ENCODE data around the gene ABLIM3. TPM values are rescaled to one million over a fixed set of nuclear protein-coding genes. Genes with fewer than 3 reads are reported as not detected.

The ABLIM3 gene
- total and polyA plus RNA-seq, 9 of the 15 experiments (the other 6 are each of a cell fraction or from before 2014, with no cell fraction given) = 0.03 to 0.38 (median 0.11) TPM

DNA sequence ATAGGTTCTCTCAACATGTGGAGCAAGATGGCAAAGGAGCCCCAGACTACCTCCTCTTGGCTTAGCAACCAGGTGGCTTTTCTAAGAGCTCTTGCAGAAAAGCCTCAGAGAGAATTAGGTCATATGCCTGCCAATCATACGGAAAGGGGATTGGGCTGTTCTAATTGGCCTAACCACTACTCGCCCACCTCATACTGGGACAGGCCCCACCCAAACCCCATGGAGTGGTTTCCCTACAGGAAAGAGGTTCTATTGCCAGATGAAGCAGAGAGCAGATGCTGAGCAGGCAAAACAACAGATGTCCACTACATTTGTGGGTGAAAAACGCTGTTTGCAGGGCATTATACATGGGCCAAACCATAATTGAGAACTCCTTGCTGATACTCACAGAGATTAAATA is 29.0 kb downstream of the ABLIM3 start:
- H3K4me2 ChIP-seq (ENCODE audit: insufficient read depth, low read length) = no peak overlapping the region
- no peaks in the 10 kb centered on the region for H3K36me3 ChIP-seq (ENCODE audit: control insufficient read depth, insufficient read depth, low read length)
- ChIA-PET CTCF (ENCODE audit: low intra/inter-chr PET ratio) (no interaction called here), POLR2A (interaction anchor here (1.0 kb wide), 1 partner anchor 9 kb away, joined by 3 read pairs; no protein-coding TSS in a partner anchor)
- H3K4me1 ChIP-seq (replicated peaks in 1 of 2; ENCODE audit: control insufficient read depth in 2 of 2, insufficient read depth in 2 of 2, low read length in 2 of 2) = no peaks in the 10 kb centered on the region
- DNase-seq (ENCODE audit: extremely low read depth in 1 of 4, low spot score in 3 of 4) (no peak), ATAC-seq (no peak), FAIRE-seq (no peak)
- no peaks in the 10 kb centered on the region for H3K9me3 ChIP-seq (replicated peaks; ENCODE audit: control insufficient read depth, insufficient read depth, low read depth, low read length)
- H3K4me3 ChIP-seq = no peak overlapping the region
- no peaks in the 10 kb centered on the region for H3K79me2 ChIP-seq (ENCODE audit: control insufficient read depth, insufficient read depth, low read length)
- peaks cover 4 to 26% of the 10 kb centered on the region in 2 experiments for H3K27me3 ChIP-seq (ENCODE audit: control insufficient read depth in 2 of 2, insufficient read depth in 2 of 2, low read length in 2 of 2)
- no peak overlapping the region for H2AFZ ChIP-seq (ENCODE audit: low read depth, low read length)
- no TSS peak for BruUV-seq (replicated peaks)
- H3K9ac ChIP-seq (ENCODE audit: insufficient read depth in 1 of 2, low read depth in 2 of 2, low read length in 2 of 2) = no peak overlapping the region
- H4K20me1 ChIP-seq (replicated peaks; ENCODE audit: control insufficient read depth, insufficient read depth, low read length) = no peaks in the 10 kb centered on the region
- no peak overlapping the region for H3K27ac ChIP-seq (ENCODE audit: extremely low read depth, low read depth, low read length)
- TF ChIP-seq SMAD2 (IDR thresholded peaks at IDR 0.05; ENCODE audit: low read depth, low read length) = no peak
- TF ChIP-seq, protein P1, sequence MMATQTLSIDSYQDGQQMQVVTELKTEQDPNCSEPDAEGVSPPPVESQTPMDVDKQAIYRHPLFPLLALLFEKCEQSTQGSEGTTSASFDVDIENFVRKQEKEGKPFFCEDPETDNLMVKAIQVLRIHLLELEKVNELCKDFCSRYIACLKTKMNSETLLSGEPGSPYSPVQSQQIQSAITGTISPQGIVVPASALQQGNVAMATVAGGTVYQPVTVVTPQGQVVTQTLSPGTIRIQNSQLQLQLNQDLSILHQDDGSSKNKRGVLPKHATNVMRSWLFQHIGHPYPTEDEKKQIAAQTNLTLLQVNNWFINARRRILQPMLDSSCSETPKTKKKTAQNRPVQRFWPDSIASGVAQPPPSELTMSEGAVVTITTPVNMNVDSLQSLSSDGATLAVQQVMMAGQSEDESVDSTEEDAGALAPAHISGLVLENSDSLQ (IDR thresholded peaks at IDR 0.05) = peak; percentile 81
- intact Hi-C loops (cut with micrococcal nuclease) = no loop called here
- no peaks in the 10 kb centered on the region for H3K9me1 ChIP-seq (ENCODE audit: control insufficient read depth, insufficient read depth, low read length)
- in situ Hi-C loops (cut with MboI) = no loop called here
- WGBS (ENCODE audit: insufficient coverage, low coverage, missing lambda C conversion rate) = 0% methylated on average over 3 of the region's 3 CpGs

DNA sequence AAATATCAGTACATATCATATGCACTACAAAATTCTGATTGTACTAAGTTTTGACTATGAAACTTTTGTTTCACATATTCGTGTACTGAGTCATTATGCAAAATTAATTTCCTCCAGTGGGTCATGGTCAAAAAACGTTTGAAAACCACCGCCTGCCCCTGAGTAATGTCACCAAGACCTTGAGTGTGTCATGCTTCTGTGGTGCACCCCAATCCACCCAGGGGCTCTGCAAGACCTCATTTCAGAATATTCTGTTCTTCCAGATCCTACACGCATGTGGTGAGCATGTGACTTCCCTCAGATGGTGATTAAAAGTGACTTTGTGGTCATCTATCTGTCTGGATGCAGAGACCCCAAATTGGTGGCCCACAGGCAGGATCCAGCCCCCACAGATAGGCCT is 31.0 kb downstream of the ABLIM3 start:
- Histone ChIP-seq H3K9me3 (replicated peaks; ENCODE audit: control insufficient read depth, insufficient read depth, low read depth, low read length) (no peaks in the 10 kb centered on the region), H3K79me2 (ENCODE audit: control insufficient read depth, insufficient read depth, low read length) (no peaks in the 10 kb centered on the region)
- in situ Hi-C loops (cut with MboI) = no loop called here

More for the DNA sequence above, 31.0 kb downstream of the ABLIM3 start:
- ATAC-seq (no peak), FAIRE-seq (no peak), DNase-seq (ENCODE audit: extremely low read depth in 1 of 4, low spot score in 3 of 4) (no peak)
- H3K36me3 ChIP-seq (ENCODE audit: control insufficient read depth, insufficient read depth, low read length) = no peaks in the 10 kb centered on the region
- 9% methylated on average over 4 of the region's 4 CpGs for WGBS (ENCODE audit: insufficient coverage, low coverage, missing lambda C conversion rate)
- ChIA-PET CTCF (ENCODE audit: low intra/inter-chr PET ratio) (no interaction called here), POLR2A (no interaction called here)
- no peaks in the 10 kb centered on the region for H3K4me1 ChIP-seq (replicated peaks in 1 of 2; ENCODE audit: control insufficient read depth in 2 of 2, insufficient read depth in 2 of 2, low read length in 2 of 2)
- H4K20me1 ChIP-seq (replicated peaks; ENCODE audit: control insufficient read depth, insufficient read depth, low read length) = no peaks in the 10 kb centered on the region
- H3K9me1 ChIP-seq (ENCODE audit: control insufficient read depth, insufficient read depth, low read length) = no peaks in the 10 kb centered on the region
- H3K4me2 ChIP-seq (ENCODE audit: insufficient read depth, low read length) = no peak overlapping the region
- H3K27me3 ChIP-seq (ENCODE audit: control insufficient read depth in 2 of 2, insufficient read depth in 2 of 2, low read length in 2 of 2) = peaks cover 4 to 36% of the 10 kb centered on the region in 2 experiments; a peak in 4 of 5 replicates
- intact Hi-C loops (cut with micrococcal nuclease) = no loop called here
- H3K9ac ChIP-seq (ENCODE audit: insufficient read depth in 1 of 2, low read depth in 2 of 2, low read length in 2 of 2) = no peak overlapping the region
- TF ChIP-seq ZNF324 (CRISPR knock-in tag; IDR thresholded peaks at IDR 0.05) (no peak), HMG20B (CRISPR knock-in tag; IDR thresholded peaks at IDR 0.05) (no peak), KLF13 (tag; IDR thresholded peaks at IDR 0.05; ENCODE audit: borderline replicate concordance, low read depth) (no peak), GATA2 (CRISPR knock-in tag; IDR thresholded peaks at IDR 0.05) (no peak), MCM5 (IDR thresholded peaks at IDR 0.05; ENCODE audit: low read depth) (no peak), CHCHD3 (CRISPR knock-in tag; IDR thresholded peaks at IDR 0.05) (no peak)
- TF ChIP-seq, protein P2, sequence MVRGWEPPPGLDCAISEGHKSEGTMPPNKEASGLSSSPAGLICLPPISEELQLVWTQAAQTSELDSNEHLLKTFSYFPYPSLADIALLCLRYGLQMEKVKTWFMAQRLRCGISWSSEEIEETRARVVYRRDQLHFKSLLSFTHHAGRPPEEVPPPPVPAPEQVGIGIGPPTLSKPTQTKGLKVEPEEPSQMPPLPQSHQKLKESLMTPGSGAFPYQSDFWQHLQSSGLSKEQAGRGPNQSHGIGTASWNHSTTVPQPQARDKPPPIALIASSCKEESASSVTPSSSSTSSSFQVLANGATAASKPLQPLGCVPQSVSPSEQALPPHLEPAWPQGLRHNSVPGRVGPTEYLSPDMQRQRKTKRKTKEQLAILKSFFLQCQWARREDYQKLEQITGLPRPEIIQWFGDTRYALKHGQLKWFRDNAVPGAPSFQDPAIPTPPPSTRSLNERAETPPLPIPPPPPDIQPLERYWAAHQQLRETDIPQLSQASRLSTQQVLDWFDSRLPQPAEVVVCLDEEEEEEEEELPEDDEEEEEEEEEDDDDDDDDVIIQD (CRISPR knock-in tag; IDR thresholded peaks at IDR 0.05) = no peak
- H2AFZ ChIP-seq (ENCODE audit: low read depth, low read length) = no peak overlapping the region
- H3K27ac ChIP-seq (ENCODE audit: extremely low read depth, low read depth, low read length) = no peak overlapping the region
- BruUV-seq (replicated peaks) = no TSS peak
- no peak overlapping the region for H3K4me3 ChIP-seq

All from K562 (cell line).